Mesendoderm (in vitro differentiated cells): Measurements from ENCODE around the gene DCAF15.

Experiments used
- DNase-seq: peaks from one replicate; pipeline ENCODE4 v3.0.0; 2013
- H2AK5ac ChIP-seq: 2 replicates; pipeline ENCODE4 v1.6.1; 2013; ENCODE audit warnings: low read length, inconsistent platforms
- H2BK120ac ChIP-seq: 2 replicates; pipeline ENCODE4 v1.6.1; 2013; ENCODE audit warnings: low read depth, mild to moderate bottlenecking, low read length, moderate library complexity, mixed read lengths
- H2BK15ac ChIP-seq: replicated peaks from 2 replicates; pipeline ENCODE4 v1.6.1; 2013; ENCODE audit warnings: low read depth, mild to moderate bottlenecking, moderate library complexity
- H2BK5ac ChIP-seq: 2 replicates; pipeline ENCODE4 v1.6.1; 2013; ENCODE audit warnings: low read length, inconsistent platforms
- H3K18ac ChIP-seq: 2 replicates; pipeline ENCODE4 v1.6.1; 2013; ENCODE audit warnings: mild to moderate bottlenecking, low read length, mixed read lengths
- H3K23ac ChIP-seq: one replicate; pipeline ENCODE4 v1.6.1; 2013; ENCODE audit warnings: low read length
- H3K27ac ChIP-seq: 2 replicates; pipeline ENCODE4 v1.5.1; 2013; ENCODE audit warnings: low read depth, mild to moderate bottlenecking, inconsistent platforms, low read length, moderate library complexity
- H3K27me3 ChIP-seq: 2 replicates; pipeline ENCODE4 v1.6.1; 2013; ENCODE audit warnings: low read length, control low read depth, mild to moderate bottlenecking, inconsistent platforms; ENCODE audit not compliant: insufficient read depth, poor library complexity
- H3K36me3 ChIP-seq: 2 replicates; pipeline ENCODE4 v1.6.1; 2013; ENCODE audit warnings: low read length, inconsistent platforms; ENCODE audit not compliant: control insufficient read depth, insufficient read depth
- H3K4ac ChIP-seq: one replicate; pipeline ENCODE4 v1.6.1; 2013; ENCODE audit warnings: low read depth, mild to moderate bottlenecking, low read length, moderate library complexity
- H3K4me1 ChIP-seq: 2 replicates; pipeline ENCODE4 v1.6.1; 2013; ENCODE audit warnings: low read depth, low read length, inconsistent platforms; ENCODE audit not compliant: control insufficient read depth
- H3K4me2 ChIP-seq: 2 replicates; pipeline ENCODE4 v1.6.1; 2013; ENCODE audit warnings: low read length
- H3K4me3 ChIP-seq: 2 replicates; pipeline ENCODE4 v1.5.1; 2013; ENCODE audit warnings: mild to moderate bottlenecking, low read length
- H3K56ac ChIP-seq: one replicate; pipeline ENCODE4 v1.6.1; 2013; ENCODE audit warnings: low read length
- H3K79me1 ChIP-seq: 2 replicates; pipeline ENCODE4 v1.6.1; 2013; ENCODE audit warnings: low read length, inconsistent platforms
- H3K79me2 ChIP-seq: 2 replicates; pipeline ENCODE4 v1.6.1; 2013; ENCODE audit warnings: mild to moderate bottlenecking, low read length; ENCODE audit not compliant: control insufficient read depth, insufficient read depth
- H3K9ac ChIP-seq: 2 replicates; pipeline ENCODE4 v1.6.1; 2013; ENCODE audit warnings: low read length, inconsistent platforms
- H4K5ac ChIP-seq: one replicate; pipeline ENCODE4 v1.6.1; 2013; ENCODE audit warnings: low read length
- H4K8ac ChIP-seq: one replicate; pipeline ENCODE4 v1.6.1; 2013; ENCODE audit warnings: low read depth, mild to moderate bottlenecking, control low read depth, low read length, moderate library complexity
- WGBS: extraction: QIAGEN DNeasy Blood & Tissue Kit; methylation state at CpG from one replicate; pipeline ENCODE4 v1.1.7; 2013; ENCODE audit warnings: low lambda C conversion rate, missing lambda C conversion rate; ENCODE audit not compliant: insufficient coverage; ENCODE audit errors: extremely low coverage; 5-methylcytosine and 5-hydroxymethylcytosine counted together

The DCAF15 gene

DNA sequence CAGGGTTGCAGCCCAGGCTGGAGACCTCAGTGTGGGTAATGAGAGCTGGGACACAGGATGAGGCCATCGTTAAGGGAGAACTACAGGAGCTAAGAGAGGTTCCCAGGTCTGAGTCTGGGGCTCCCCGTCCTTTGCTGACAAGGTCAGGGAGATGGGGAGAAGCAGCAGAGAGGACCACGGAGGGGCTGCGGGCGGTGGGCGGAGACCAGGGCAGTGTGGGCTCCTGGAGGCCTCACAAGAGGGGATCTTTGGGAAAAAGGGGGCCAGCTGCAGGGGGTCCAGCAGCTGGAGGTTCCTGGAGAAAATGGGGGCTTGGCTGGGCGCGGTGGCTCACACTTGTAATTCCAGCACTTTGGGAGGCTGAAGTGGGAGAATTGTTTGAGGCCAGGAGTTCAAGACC, 37.8 kb downstream of the DCAF15 start:
- Histone ChIP-seq H3K79me2 (no peaks in the 10 kb centered on the region), H3K4me2 (no peak overlapping the region), H2BK15ac (no peak overlapping the region), H3K36me3 (no peaks in the 10 kb centered on the region), H3K18ac (no peak overlapping the region), H4K5ac (no peak overlapping the region), H2AK5ac (no peak overlapping the region), H2BK5ac (no peak overlapping the region), H2BK120ac (no peak overlapping the region), H3K27me3 (no peaks in the 10 kb centered on the region), H3K4me3 (no peak overlapping the region), H3K56ac (no peak overlapping the region), H3K4ac (no peak overlapping the region), H3K9ac (no peak overlapping the region), H3K27ac (no peak overlapping the region), H3K4me1 (peaks cover 3% of the 10 kb centered on the region), H3K23ac (no peak overlapping the region), H4K8ac (no peak overlapping the region), H3K79me1 (no peaks in the 10 kb centered on the region)
- no CpG with 5 or more reads among the region's 8 CpGs for WGBS
- no peak for DNase-seq

DNA sequence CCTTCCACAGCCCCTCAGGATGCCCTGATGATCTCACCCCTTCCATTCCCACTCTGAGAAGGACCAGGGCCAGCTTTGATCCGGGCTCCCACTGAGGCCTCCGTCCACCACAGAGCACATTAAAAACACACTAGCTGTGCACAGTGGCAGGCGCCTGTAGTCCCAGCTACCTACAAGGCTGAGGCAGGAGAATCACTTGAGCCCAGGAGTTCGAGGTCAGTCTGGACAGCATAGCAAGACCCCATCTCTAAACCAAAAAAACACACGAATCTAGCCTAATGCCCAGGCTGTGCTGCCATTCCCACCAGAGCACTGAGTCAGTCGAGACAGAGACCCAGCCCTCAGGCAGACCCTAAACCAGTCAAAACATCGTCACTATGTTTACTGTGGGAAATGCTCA, 39.7 kb downstream of the DCAF15 start:
- Histone ChIP-seq H2BK5ac (no peak overlapping the region), H3K23ac (no peak overlapping the region), H3K79me1 (no peaks in the 10 kb centered on the region), H2BK120ac (no peak overlapping the region), H3K9ac (no peak overlapping the region), H3K4me3 (no peak overlapping the region), H3K79me2 (no peaks in the 10 kb centered on the region), H3K4ac (no peak overlapping the region), H3K56ac (no peak overlapping the region), H3K4me2 (no peak overlapping the region), H3K27me3 (no peaks in the 10 kb centered on the region), H4K8ac (no peak overlapping the region), H4K5ac (no peak overlapping the region), H2AK5ac (no peak overlapping the region), H3K36me3 (no peaks in the 10 kb centered on the region), H3K27ac (no peak overlapping the region), H3K18ac (no peak overlapping the region), H3K4me1 (no peaks in the 10 kb centered on the region), H2BK15ac (no peak overlapping the region)
- no peak for DNase-seq
- no CpG with 5 or more reads among the region's 7 CpGs for WGBS

DNA sequence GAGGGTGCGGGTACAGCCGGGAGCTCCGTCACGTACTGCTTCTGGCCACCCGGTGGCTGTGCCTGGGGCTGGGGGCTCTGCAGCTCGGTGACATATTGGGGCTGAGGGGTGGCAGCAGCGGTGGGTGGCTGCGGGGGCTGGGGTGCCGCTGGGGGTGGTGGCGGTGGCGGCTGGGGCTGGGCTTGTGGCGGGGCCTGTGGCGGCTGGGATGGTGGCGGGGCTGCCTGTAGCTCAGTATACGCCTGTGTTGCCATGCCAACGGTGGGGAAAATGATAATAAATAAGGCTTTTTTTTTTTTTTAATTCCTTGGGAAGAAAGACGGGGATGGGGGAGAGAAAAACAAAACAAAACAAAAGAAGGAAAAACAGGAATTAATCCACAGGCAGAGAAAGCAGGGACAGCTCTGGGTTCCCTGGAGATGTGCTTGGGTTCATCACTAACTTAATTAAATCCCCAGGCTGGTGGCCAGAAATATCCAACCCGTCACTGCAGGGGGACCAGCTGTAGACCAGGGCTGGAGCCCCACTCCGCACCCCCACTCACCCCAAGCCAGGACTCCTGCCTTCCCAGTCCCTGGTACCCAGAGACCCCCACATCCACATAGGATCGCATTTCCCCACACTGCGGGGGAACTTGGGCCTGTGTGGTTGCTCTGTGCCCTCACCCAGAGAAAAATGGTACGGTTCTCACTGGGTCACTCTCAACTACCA, 41.4 kb downstream of the DCAF15 start:
- H3K79me2 ChIP-seq, result no peaks in the 10 kb centered on the region
- peak; percentile 45 for DNase-seq
- no peak overlapping the region for H3K27ac ChIP-seq
- H4K8ac ChIP-seq, result no peak overlapping the region
- no peaks in the 10 kb centered on the region for H3K36me3 ChIP-seq
- no peak overlapping the region for H3K4ac ChIP-seq
- H2BK15ac ChIP-seq, result no peak overlapping the region
- no CpG with 5 or more reads among the region's 22 CpGs for WGBS
- H3K4me2 ChIP-seq, result no peak overlapping the region
- no peak overlapping the region for H3K18ac ChIP-seq
- H3K23ac ChIP-seq, result no peak overlapping the region
- H3K56ac ChIP-seq, result no peak overlapping the region
- no peak overlapping the region for H2BK5ac ChIP-seq
- no peak overlapping the region for H4K5ac ChIP-seq
- H2BK120ac ChIP-seq, result no peak overlapping the region
- H3K27me3 ChIP-seq, result no peaks in the 10 kb centered on the region
- H3K79me1 ChIP-seq, result peaks cover 3% of the 10 kb centered on the region
- H2AK5ac ChIP-seq, result no peak overlapping the region
- no peaks in the 10 kb centered on the region for H3K4me1 ChIP-seq
- no peak overlapping the region for H3K4me3 ChIP-seq
- no peak overlapping the region for H3K9ac ChIP-seq

GRCh38 chr19:13995017-13995728, 42.9 kb downstream of the DCAF15 start:
- Histone ChIP-seq H3K79me2 (no peaks in the 10 kb centered on the region), H3K56ac (no peak overlapping the region), H3K4me1 (no peaks in the 10 kb centered on the region), H3K23ac (no peak overlapping the region), H3K18ac (no peak overlapping the region), H2BK120ac (no peak overlapping the region), H3K27ac (no peak overlapping the region), H2AK5ac (no peak overlapping the region), H3K36me3 (no peaks in the 10 kb centered on the region), H3K4me3 (no peak overlapping the region), H3K4me2 (no peak overlapping the region), H3K9ac (no peak overlapping the region), H3K4ac (no peak overlapping the region), H4K8ac (no peak overlapping the region), H4K5ac (no peak overlapping the region), H2BK5ac (no peak overlapping the region), H2BK15ac (no peak overlapping the region), H3K79me1 (peaks cover 4% of the 10 kb centered on the region), H3K27me3 (no peaks in the 10 kb centered on the region)
- no CpG with 5 or more reads among the region's 13 CpGs for WGBS
- DNase-seq, result no peak

- Histone ChIP-seq H3K18ac (no peak overlapping the region), H3K4me2 (no peak overlapping the region), H2BK120ac (no peak overlapping the region), H3K36me3 (no peaks in the 10 kb centered on the region), H2BK15ac (no peak overlapping the region), H3K79me2 (peaks cover 2% of the 10 kb centered on the region), H2BK5ac (no peak overlapping the region), H3K27me3 (no peaks in the 10 kb centered on the region), H2AK5ac (no peak overlapping the region), H4K8ac (no peak overlapping the region), H3K4me1 (no peaks in the 10 kb centered on the region), H3K27ac (no peak overlapping the region), H3K79me1 (peaks cover 8% of the 10 kb centered on the region), H3K56ac (no peak overlapping the region), H4K5ac (no peak overlapping the region), H3K23ac (no peak overlapping the region), H3K4me3 (no peak overlapping the region), H3K4ac (no peak overlapping the region), H3K9ac (no peak overlapping the region)
- WGBS, result no CpG with 5 or more reads among the region's 14 CpGs
- DNase-seq, result no peak
Observed at GRCh38 chr19:13995878-13996765, 43.8 kb downstream of the DCAF15 start.
